Measurements from ENCODE around the gene METTL27. TPM values are rescaled to one million over a fixed set of nuclear protein-coding genes. Genes with fewer than 3 reads are reported as not detected.
"Not testable (repeated sequence)": the region's sequence is repeated elsewhere in the genome, so short reads cannot be mapped to it uniquely, and the experiment has no call there.

The METTL27 gene
- total RNA-seq, 4 donors from 2014 or later: 2.0 to 7.4 (median 4.3) TPM

DNA sequence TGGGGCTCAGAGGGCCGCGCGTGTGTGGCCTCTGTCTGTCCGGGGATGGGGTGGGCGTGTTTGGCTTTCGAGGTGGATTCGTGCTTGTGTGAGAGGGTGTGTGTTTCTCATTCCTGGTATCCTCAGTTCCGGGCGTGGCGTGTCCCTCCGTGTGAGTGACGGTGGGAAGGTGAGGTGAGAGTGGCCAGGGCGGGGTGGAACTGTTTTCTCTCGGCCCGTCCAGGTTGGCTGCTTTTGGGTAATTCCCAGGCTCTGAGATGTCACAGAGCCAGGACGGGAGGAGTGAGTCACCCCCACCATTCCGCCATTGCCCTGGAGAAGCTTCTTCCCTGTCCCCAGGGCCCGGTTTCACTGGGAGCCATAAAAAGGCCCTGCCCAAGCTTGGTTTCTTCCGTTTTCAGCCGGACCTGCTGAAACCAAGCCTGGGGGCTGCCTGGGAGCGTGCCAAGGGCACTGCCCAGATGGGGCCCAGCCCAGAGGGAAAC, 32.8 kb downstream of the METTL27 start:
- WGBS, 2 donors: 57 to 63% methylated on average over 18 to 20 of the region's 21 CpGs
- no peak overlapping the region for H3K4me3 ChIP-seq (ENCODE audit: low read depth, poor library complexity, severe bottlenecking)
- peak in 1 of 2 donors; percentile 85 for DNase-seq (ENCODE audit: low spot score in 2 of 2)
- TF ChIP-seq, protein P1, sequence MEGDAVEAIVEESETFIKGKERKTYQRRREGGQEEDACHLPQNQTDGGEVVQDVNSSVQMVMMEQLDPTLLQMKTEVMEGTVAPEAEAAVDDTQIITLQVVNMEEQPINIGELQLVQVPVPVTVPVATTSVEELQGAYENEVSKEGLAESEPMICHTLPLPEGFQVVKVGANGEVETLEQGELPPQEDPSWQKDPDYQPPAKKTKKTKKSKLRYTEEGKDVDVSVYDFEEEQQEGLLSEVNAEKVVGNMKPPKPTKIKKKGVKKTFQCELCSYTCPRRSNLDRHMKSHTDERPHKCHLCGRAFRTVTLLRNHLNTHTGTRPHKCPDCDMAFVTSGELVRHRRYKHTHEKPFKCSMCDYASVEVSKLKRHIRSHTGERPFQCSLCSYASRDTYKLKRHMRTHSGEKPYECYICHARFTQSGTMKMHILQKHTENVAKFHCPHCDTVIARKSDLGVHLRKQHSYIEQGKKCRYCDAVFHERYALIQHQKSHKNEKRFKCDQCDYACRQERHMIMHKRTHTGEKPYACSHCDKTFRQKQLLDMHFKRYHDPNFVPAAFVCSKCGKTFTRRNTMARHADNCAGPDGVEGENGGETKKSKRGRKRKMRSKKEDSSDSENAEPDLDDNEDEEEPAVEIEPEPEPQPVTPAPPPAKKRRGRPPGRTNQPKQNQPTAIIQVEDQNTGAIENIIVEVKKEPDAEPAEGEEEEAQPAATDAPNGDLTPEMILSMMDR (IDR thresholded peaks at IDR 0.05): no peak
- no peak for TF ChIP-seq POLR2A (IDR thresholded peaks at IDR 0.05)
- intact Hi-C loops (cut with DNase I; ENCODE audit: low total_unique reads): no loop called here

DNA sequence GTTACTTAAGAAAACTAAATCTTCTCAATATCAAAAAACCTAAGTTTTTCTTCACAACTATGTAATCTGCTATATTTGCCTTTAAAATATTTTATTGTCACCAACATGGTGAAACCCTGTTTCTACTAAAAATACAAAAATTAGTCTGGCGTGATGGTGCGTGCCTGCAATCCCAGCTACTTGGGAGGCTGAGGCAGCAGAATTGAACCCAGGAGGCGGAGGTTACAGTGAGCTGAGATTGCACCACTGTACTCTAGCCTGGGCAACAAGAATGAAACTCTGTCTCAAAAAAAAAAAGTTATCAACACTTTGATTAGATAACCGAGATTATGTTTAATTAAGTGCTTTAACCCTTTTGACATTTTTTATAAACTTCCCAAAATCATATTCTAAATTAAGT, 39.9 kb downstream of the METTL27 start:
- H3K4me3 ChIP-seq (ENCODE audit: low read depth, poor library complexity, severe bottlenecking): no peak overlapping the region
- peak in 1 of 2 donors; percentile 17 for DNase-seq (ENCODE audit: low spot score in 2 of 2)
- intact Hi-C loops (cut with DNase I; ENCODE audit: low total_unique reads): no loop called here
- TF ChIP-seq, protein P1 (IDR thresholded peaks at IDR 0.05): no peak
- TF ChIP-seq POLR2A (IDR thresholded peaks at IDR 0.05): no peak
- WGBS, 2 donors: 71 to 84% methylated on average over 4 of the region's 4 CpGs

DNA sequence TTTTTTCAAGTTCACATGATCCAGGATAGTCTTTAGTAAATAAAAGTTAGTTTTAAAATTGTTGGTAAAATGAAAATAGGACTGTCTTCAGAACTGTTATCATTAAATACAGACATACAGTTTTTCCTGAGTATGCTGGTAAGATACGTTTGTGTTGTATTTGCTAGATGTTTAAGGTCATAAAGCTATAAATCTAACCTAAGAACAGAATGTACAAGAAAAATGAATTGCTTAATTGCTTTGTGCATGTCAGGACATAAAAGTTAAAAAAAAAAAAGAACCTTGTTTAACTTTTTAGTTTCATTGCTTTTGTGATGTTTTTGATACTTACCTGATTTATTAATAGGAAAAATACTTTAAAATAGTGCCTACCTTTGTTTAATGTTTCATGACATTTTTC, 40.7 kb downstream of the METTL27 start:
- WGBS, 2 donors: 42 to 60% methylated on average over 1 of the region's 1 CpG
- DNase-seq (ENCODE audit: low spot score in 2 of 2): no peak
- no peak overlapping the region for H3K4me3 ChIP-seq (ENCODE audit: low read depth, poor library complexity, severe bottlenecking)
- TF ChIP-seq, protein P1 (IDR thresholded peaks at IDR 0.05): no peak
- TF ChIP-seq POLR2A (IDR thresholded peaks at IDR 0.05): no peak
- intact Hi-C loops (cut with DNase I; ENCODE audit: low total_unique reads): no loop called here

DNA sequence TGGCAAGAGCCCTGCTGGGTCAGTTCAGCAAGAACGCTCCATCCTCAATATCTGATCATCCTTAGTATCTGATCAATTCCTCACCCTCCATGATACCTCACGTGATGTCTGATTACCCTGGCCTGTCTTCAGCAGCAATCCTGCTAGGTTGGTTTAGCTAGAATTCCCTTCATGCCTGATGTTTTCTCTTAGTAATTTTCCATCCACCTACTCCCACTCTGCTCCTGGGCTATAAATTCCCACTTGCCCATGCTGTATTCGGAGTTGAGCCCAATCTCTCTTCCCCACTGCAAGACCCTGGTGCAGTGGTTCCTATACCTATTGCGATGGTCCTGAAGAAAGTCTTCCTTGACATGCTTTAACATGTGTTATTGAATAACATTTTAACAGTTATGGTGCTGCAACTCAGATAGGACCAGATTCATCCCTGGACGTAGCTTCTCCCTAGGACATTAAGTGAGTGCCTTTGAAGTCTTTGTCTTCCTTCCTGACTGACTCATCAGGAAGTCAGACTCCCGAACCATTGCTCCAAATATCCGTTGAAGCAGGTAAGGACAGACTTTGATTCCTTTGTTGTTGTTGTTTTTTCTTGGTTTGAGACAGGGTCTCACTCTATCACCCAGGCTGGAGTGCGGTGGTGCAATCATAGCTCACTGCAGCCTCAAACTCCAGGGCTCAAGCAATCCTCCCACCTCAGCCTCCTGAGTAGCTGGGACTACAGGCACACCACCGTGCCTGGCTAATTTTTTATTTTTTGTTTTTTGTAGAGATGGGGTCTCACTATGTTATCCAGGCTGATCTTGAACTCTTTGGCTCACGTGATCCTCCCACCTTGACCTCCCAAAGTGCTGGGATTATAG, 42.8 kb downstream of the METTL27 start:
- peak in 1 of 2 donors; percentile 32 for DNase-seq (ENCODE audit: low spot score in 2 of 2)
- WGBS, 2 donors: 67 to 68% methylated on average over 10 of the region's 10 CpGs
- no peak overlapping the region for H3K4me3 ChIP-seq (ENCODE audit: low read depth, poor library complexity, severe bottlenecking)
- TF ChIP-seq, protein P1 (IDR thresholded peaks at IDR 0.05): no peak
- no peak for TF ChIP-seq POLR2A (IDR thresholded peaks at IDR 0.05)
- intact Hi-C loops (cut with DNase I; ENCODE audit: low total_unique reads): no loop called here

DNA sequence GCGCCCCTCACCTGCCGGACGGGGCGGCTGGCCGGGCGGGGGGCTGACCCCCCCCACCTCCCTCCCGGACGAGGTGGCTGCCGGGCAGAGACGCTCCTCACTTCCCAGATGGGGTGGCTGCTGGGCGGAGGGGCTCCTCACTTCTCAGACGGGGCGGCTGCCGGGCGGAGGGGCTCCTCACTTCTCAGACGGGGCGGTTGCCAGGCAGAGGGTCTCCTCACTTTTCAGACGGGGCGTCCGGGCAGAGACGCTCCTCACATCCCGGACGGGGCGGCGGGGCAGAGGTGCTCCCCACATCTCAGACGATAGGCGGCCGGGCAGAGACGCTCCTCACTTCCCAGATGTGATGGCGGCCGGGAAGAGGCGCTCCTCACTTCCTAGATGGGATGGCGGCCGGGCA, 45.1 kb downstream of the METTL27 start:
- H3K4me3 ChIP-seq (ENCODE audit: low read depth, poor library complexity, severe bottlenecking); intact Hi-C loops (cut with DNase I; ENCODE audit: low total_unique reads): not testable (repeated sequence)
- 96% methylated on average over 13 of the region's 34 CpGs; no CpG with 5 or more reads in 1 of the 2 donors for WGBS, 2 donors
- peak in 1 of 2 donors; percentile 53 for DNase-seq (ENCODE audit: low spot score in 2 of 2)

DNA sequence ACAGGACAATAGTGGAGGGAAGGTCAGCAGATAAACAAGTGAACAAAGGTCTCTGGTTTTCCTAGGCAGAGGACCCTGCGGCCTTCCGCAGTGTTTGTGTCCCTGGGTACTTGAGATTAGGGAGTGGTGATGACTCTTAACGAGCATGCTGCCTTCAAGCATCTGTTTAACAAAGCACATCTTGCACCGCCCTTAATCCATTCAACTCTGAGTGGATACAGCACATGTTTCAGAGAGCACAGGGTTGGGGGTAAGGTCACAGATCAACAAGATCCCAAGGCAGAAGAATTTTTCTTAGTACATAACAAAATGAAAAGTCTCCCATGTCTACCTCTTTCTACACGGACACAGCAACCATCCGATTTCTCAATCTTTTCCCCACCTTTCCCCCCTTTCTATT, 45.7 kb downstream of the METTL27 start:
- intact Hi-C loops (cut with DNase I; ENCODE audit: low total_unique reads): not testable (repeated sequence)

DNA sequence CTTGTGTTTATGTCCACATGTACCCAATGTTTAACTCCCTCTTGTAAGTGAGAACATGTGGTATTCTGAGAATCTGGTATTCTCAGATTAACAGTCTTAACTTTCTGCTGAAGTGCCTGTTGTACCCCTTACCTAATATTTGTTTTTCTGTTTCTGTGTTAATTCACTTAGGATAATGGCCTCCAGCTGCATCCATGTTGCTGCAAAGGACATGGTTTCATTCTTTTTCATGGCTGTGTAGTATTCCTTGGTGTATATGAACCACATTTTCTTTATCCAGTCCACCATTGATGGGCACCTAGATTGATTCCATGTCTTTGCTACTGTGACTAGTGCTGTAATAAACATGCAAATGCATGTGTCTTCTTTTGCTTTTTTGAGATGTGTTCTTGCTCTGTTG, 47.1 kb downstream of the METTL27 start:
- H3K4me3 ChIP-seq (ENCODE audit: low read depth, poor library complexity, severe bottlenecking); DNase-seq (ENCODE audit: low spot score in 2 of 2); intact Hi-C loops (cut with DNase I; ENCODE audit: low total_unique reads): not testable (repeated sequence)

More for the DNA sequence above, 45.7 kb downstream of the METTL27 start:
- H3K4me3 ChIP-seq (ENCODE audit: low read depth, poor library complexity, severe bottlenecking); DNase-seq (ENCODE audit: low spot score in 2 of 2): not testable (repeated sequence)
- 69 to 80% methylated on average over 3 to 6 of the region's 6 CpGs for WGBS, 2 donors

DNA sequence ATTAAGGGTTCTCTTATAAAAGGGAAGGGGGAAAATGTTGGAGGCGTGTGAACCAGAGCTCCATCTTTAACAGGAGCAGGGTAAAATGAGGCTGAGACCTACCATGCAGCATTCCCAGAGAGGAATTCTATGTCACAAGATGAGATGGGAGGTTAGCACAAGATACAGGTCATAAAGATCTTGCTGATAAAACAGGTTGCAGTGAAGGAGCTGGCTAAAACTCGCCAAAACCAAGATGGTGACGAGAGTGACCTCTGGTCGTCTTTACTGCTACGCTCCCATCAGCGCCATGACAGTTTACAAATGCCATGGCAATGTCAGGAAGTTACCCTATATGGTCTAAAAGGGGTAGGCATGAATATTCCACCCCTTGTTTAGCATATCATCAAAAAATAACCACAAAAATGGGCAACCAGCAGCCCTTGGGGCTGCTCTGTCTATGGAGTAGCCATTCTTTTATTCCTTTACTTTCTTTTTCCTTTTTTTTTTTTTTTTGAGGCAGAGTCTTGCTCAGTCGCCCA, 51.1 kb downstream of the METTL27 start:
- intact Hi-C loops (cut with DNase I; ENCODE audit: low total_unique reads); H3K4me3 ChIP-seq (ENCODE audit: low read depth, poor library complexity, severe bottlenecking): not testable (repeated sequence)
- DNase-seq (ENCODE audit: low spot score in 2 of 2): peak in 1 of 2 donors; percentile 8
- WGBS, 2 donors: 90 to 91% methylated on average over 7 of the region's 7 CpGs

Data from lower leg skin (tissue), 4 donors.